PC-9 (cell line): ENCODE measurements around the gene ADGRE3. TPM values are rescaled to one million over a fixed set of nuclear protein-coding genes. Genes with fewer than 3 reads are reported as not detected.

Source experiments
- BruUV-seq: library from RNA; stranded (reverse); fragments of 400-500 nt; replicated peaks from 2 replicates; lab custom pipeline; 2021; lab: Mats Ljungman, UMichigan
- CTCF ChIA-PET: fragments of 300-600 bp; sonication (Branson Sonifier 250); formaldehyde crosslinking; loops from one replicate; lab custom pipeline; 2022; ENCODE audit warnings: antibody characterized with exemption; lab: Charles Lee
- POLR2A ChIA-PET: fragments of 300-600 bp; sonication (Branson Sonifier 250); formaldehyde crosslinking; loops from one replicate; lab custom pipeline; 2022; ENCODE audit warnings: antibody characterized with exemption; ENCODE audit not compliant: unreplicated experiment; lab: Charles Lee
- DNase-seq, 2 experiments: peaks; one replicate each; pipeline versions ENCODE4 v3.0.0 to v3.0.0-alpha.2; 2015 to 2022; ENCODE audit warnings: mixed read lengths in 1 of 2
- H2AFZ ChIP-seq: fragments of 200-600 bp; sonication (generic); 2 replicates; pipeline ENCODE4 v1.8.1; 2017; ENCODE audit warnings: antibody characterized with exemption
- H3F3A ChIP-seq: fragments of 200-600 bp; sonication (generic); 2 replicates; pipeline ENCODE4 v1.8.1; 2017; ENCODE audit warnings: antibody characterized with exemption, mild to moderate bottlenecking, low read depth; ENCODE audit not compliant: insufficient read depth
- H3K27ac ChIP-seq: fragments of 200-600 bp; sonication (generic); 2 replicates; pipeline ENCODE4 v1.6.1; 2016; ENCODE audit warnings: mixed run types
- H3K27me3 ChIP-seq: fragments of 200-600 bp; sonication (generic); 2 replicates; pipeline ENCODE4 v1.6.1; 2016; ENCODE audit warnings: low read depth, mixed run types; ENCODE audit not compliant: insufficient read depth
- H3K36me3 ChIP-seq: fragments of 200-600 bp; sonication (generic); 2 replicates; pipeline ENCODE4 v1.6.1; 2016; ENCODE audit warnings: low read depth, mixed run types
- H3K4me1 ChIP-seq: fragments of 200-600 bp; sonication (generic); replicated peaks from 2 replicates; pipeline ENCODE4 v1.6.1; 2016; ENCODE audit warnings: mixed run types; ENCODE audit not compliant: insufficient read depth
- H3K4me2 ChIP-seq: fragments of 200-600 bp; sonication (generic); 2 replicates; pipeline ENCODE4 v1.6.1; 2017; ENCODE audit warnings: mixed run types
- H3K4me3 ChIP-seq: fragments of 200-600 bp; sonication (generic); 2 replicates; pipeline ENCODE4 v1.6.1; 2016; ENCODE audit warnings: mixed run types
- H3K79me2 ChIP-seq: fragments of 200-600 bp; sonication (generic); 2 replicates; pipeline ENCODE4 v1.6.1; 2017; ENCODE audit warnings: low read depth, mixed run types
- H3K9me2 ChIP-seq: fragments of 200-600 bp; sonication (generic); 2 replicates; pipeline ENCODE4 v1.8.1; 2017; ENCODE audit warnings: mild to moderate bottlenecking; ENCODE audit not compliant: insufficient read depth
- H3K9me3 ChIP-seq: fragments of 200-600 bp; sonication (generic); 2 replicates; pipeline ENCODE4 v1.8.1; 2016; ENCODE audit warnings: low read depth; ENCODE audit not compliant: insufficient read depth
- H4K20me1 ChIP-seq: fragments of 200-600 bp; sonication (generic); 2 replicates; pipeline ENCODE4 v1.8.1; 2017; ENCODE audit not compliant: insufficient read depth
- CTCF ChIP-seq: fragments of 200-600 bp; sonication (generic); conservative IDR thresholded peaks from 2 replicates; pipeline ENCODE4 v1.6.1; 2017; ENCODE audit warnings: mixed run types, antibody characterized with exemption, mild to moderate bottlenecking, moderate library complexity
- EZH2 ChIP-seq: fragments of 200-600 bp; sonication (generic); IDR thresholded peaks from 2 replicates; pipeline ENCODE4 v1.8.0; 2017; ENCODE audit warnings: antibody characterized with exemption, low read depth
- intact Hi-C: fragments of 100-400 bp; cut with micrococcal nuclease; formaldehyde crosslinking; loops from one replicate; pipeline ENCODE4 v1.10.0; 2022; ENCODE audit not compliant: unreplicated experiment
- total RNA-seq: library from RNA; stranded (reverse); gene quantifications from 2 replicates; pipeline ENCODE4 v1.2.3, GENCODE V29; 2021

The ADGRE3 gene
- total RNA-seq, 1 experiment from 2014 or later = not detected

GRCh38 chr19:14575428-14575980 is 99.1 kb downstream of the ADGRE3 start:
- Histone ChIP-seq H3K27me3 (no peaks in the 10 kb centered on the region), H3K27ac (no peak overlapping the region), H3K9me3 (no peaks in the 10 kb centered on the region), H3F3A (peaks cover 15% of the 10 kb centered on the region; the same call in 1 of the 2 replicates), H2AFZ (no peak overlapping the region), H4K20me1 (no peaks in the 10 kb centered on the region), H3K4me1 (peaks cover 9% of the 10 kb centered on the region), H3K4me3 (no peak overlapping the region), H3K9me2 (no peaks in the 10 kb centered on the region), H3K79me2 (peaks cover 13% of the 10 kb centered on the region), H3K36me3 (no peaks in the 10 kb centered on the region), H3K4me2 (no peak overlapping the region)
- no peak for TF ChIP-seq EZH2
- no peak for TF ChIP-seq CTCF
- intact Hi-C loops = loop anchor here (2.0 kb wide), 1 partner anchor 113 kb away; no protein-coding TSS in a partner anchor
- CTCF ChIA-PET = no interaction called here
- DNase-seq = peak in 1 of 2 experiments; percentile 30
- no TSS peak for BruUV-seq
- POLR2A ChIA-PET = no interaction called here

DNA sequence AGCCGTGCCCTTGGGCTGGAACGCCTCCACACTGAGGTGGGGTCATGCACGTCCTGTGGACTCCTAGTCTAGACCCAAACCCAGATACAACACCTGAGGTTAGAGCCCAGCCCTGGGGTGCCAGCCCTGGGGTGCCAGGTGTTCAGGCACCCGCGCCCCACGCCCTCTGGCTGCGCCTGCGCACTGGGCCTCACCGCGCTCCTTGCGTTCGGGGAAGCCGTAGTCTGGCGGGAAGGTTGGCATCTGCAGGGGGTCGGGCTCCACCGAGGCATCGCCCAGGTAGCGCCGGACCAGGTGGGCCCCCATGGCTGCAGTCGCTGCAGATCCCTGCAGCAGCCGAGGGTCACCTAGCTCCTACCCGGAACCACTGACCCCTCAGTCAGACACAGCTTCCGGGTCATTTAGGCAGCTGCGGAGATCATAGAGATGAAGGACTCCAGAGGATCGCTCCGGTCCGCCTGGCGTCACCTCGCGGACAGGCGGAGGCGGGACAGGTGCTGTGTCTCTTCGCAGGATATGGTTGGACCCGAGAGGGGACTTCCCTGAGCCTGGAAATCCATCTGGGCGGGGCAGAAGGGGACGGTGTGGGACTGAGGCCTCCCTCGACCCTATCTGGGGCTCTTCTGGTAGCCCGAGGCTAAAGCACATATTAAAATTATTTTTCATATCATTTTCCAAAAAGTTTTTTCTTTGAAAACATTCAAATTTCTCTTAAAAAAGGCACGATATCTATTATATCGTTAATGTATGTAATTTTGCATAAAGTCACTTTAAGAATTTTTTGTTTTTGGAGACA is 102.8 kb downstream of the ADGRE3 start, which contains the start of gene NDUFB7:
Gene NDUFB7 (minus strand): TSS at position 372 of the 796 bp plus-strand sequence. CDS start 66 bp downstream, at position 306.
- H3K36me3 ChIP-seq = no peaks in the 10 kb centered on the region
- POLR2A ChIA-PET = interaction anchor here (0.6 to 0.7 kb wide), 5 partner anchors 34 to 1626 kb away, joined by 3 to 12 read pairs (median 4); partner anchors contain the start of gene ZNF333
- DNase-seq = peak; percentile 88 to 93
- peaks cover 14% of the 10 kb centered on the region for H3K4me1 ChIP-seq
- no peaks in the 10 kb centered on the region for H3K9me3 ChIP-seq
- peaks cover 25% of the 10 kb centered on the region for H4K20me1 ChIP-seq
- BruUV-seq = no TSS peak
- peaks cover 36% of the 10 kb centered on the region for H3K79me2 ChIP-seq
- CTCF ChIA-PET = interaction anchor here (0.6 to 0.9 kb wide), 2 partner anchors 46 to 62 kb away, joined by 4 to 7 read pairs; no protein-coding TSS in a partner anchor
- peak within 1 kb of the TSS; percentile 66 for H3K4me3 ChIP-seq
- peak within 1 kb of the TSS; percentile 97 for H3K4me2 ChIP-seq
- H3K9me2 ChIP-seq = no peaks in the 10 kb centered on the region
- intact Hi-C loops = loop anchor here (1.0 to 5.0 kb wide), 2 partner anchors 300 to 436 kb away; partner anchors contain the start of gene ASF1B
- peaks cover 43% of the 10 kb centered on the region; the same call in 1 of the 2 replicates for H3F3A ChIP-seq
- peak; percentile 69 for TF ChIP-seq CTCF
- TF ChIP-seq EZH2 = no peak
- peak within 1 kb of the TSS; percentile 81 for H2AFZ ChIP-seq
- H3K27ac ChIP-seq = 0 out of 2 replicates have a peak within 1 kb of the TSS, but pooled peaks have one; percentile 10
- H3K27me3 ChIP-seq = no peaks in the 10 kb centered on the region

DNA sequence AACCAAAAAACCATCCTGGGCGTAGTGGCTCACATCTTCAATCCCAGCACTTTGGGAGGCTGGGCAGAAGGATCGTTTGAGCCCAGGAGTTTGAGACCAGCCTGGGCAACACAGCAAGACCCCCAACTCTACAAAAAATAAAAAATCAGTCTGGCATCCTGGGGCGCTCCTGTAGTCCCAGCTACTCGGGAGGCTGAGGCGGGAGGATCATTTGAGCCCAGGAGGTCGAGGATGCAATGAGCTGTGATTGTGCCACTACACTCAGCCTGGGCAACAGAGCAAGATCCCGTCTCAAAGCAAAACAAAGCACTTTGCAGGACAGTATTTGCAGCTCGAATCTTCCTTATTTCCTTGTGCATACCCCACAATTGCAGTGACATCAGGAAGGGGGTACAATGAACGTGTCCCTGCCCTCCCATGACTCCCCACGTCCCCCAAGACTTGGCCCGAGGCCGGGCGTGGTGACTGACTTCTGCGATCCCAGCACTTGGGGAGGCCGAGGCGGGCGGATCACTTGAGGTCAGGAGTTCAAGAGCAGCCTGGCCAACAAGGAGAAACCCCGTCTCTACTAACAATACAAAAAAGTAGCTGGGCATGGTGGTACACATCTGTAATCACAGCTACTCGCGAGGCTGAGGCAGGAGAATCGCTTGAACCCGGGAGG is 103.6 kb downstream of the ADGRE3 start:
- Histone ChIP-seq H3K4me2 (peak overlapping the region; percentile 97), H3K4me3 (peak overlapping the region; percentile 66), H3K27me3 (no peaks in the 10 kb centered on the region), H4K20me1 (peaks cover 30% of the 10 kb centered on the region), H3F3A (peaks cover 44% of the 10 kb centered on the region; the same call in 1 of the 2 replicates), H3K36me3 (no peaks in the 10 kb centered on the region), H3K79me2 (peaks cover 36% of the 10 kb centered on the region), H3K4me1 (peaks cover 14% of the 10 kb centered on the region), H3K9me2 (no peaks in the 10 kb centered on the region), H3K27ac (no peak overlapping the region), H2AFZ (peak overlapping the region; percentile 81; the same call in 1 of the 2 replicates), H3K9me3 (no peaks in the 10 kb centered on the region)
- ChIA-PET CTCF (interaction anchor here (0.7 kb wide), 1 partner anchor 435 kb away, joined by 11 read pairs; no protein-coding TSS in a partner anchor), POLR2A (interaction anchor here (0.7 kb wide), 1 partner anchor 103 kb away, joined by 3 read pairs; no protein-coding TSS in a partner anchor)
- TF ChIP-seq EZH2 (no peak), CTCF (no peak)
- DNase-seq = peak in 1 of 2 experiments; percentile 25
- BruUV-seq = no TSS peak
- intact Hi-C loops = loop anchor here (5.0 kb wide), 1 partner anchor 301 kb away; no protein-coding TSS in a partner anchor
